Hepatocyte (in vitro differentiated cells): Measurements from ENCODE around the gene PLEKHA4.

Source experiments
- CTCF ChIP-seq: fragments of 200-600 bp; sonication (generic); IDR thresholded peaks from 2 replicates; pipeline ENCODE4 v1.5.1; 2016; ENCODE audit warnings: antibody characterized with exemption, mild to moderate bottlenecking; ENCODE audit not compliant: poor library complexity
- EZH2 ChIP-seq: fragments of 200-600 bp; sonication (generic); IDR thresholded peaks from 2 replicates; pipeline ENCODE4 v1.6.1; 2016; ENCODE audit warnings: antibody characterized with exemption, mild to moderate bottlenecking, borderline replicate concordance

GRCh38 chr19:48836089-48837017, 32.1 kb downstream of the PLEKHA4 start, which contains the start of gene HSD17B14:
- TF ChIP-seq EZH2 (no peak), CTCF (no peak)
